Endothelial cell of umbilical vein (primary cell): ENCODE results near the gene AKAP13. TPM values are rescaled to one million over a fixed set of nuclear protein-coding genes. Genes with fewer than 3 reads are reported as not detected.

ENCODE experiments used
- BruUV-seq: library from RNA; stranded (reverse); fragments of 400-500 nt; replicated peaks from 2 replicates; lab custom pipeline; 2021; lab: Mats Ljungman, UMichigan
- CTCF ChIA-PET: fragments of 300-600, 350-600 bp; sonication (Branson Sonifier 250); formaldehyde crosslinking; loops from one replicate; lab custom pipeline; 2021; ENCODE audit warnings: antibody characterized with exemption, inconsistent platforms; lab: Charles Lee
- POLR2A ChIA-PET: fragments of 300-600, 350-600 bp; sonication (Branson Sonifier 250); formaldehyde crosslinking; loops from one replicate; lab custom pipeline; 2021; ENCODE audit warnings: antibody characterized with exemption, inconsistent platforms; lab: Charles Lee
- DNase-seq: peaks from one replicate; pipeline ENCODE4 v3.0.0-alpha.2; 2011; ENCODE audit warnings: low read depth, low spot score
- FAIRE-seq: peaks from 2 replicates; lab custom pipeline; 2011; peaks lifted over from hg19 to GRCh38; lab: Jason Lieb, UNC
- H2AFZ ChIP-seq: 2 replicates; pipeline ENCODE4 v1.6.0; 2012; ENCODE audit warnings: low read depth, low read length, control low read depth, inconsistent platforms
- H3K27ac ChIP-seq: 2 replicates; pipeline ENCODE4 v1.5.1; 2011; ENCODE audit warnings: low read depth, mild to moderate bottlenecking, control low read depth, low read length, moderate library complexity; ENCODE audit not compliant: insufficient read depth
- H3K27me3 ChIP-seq, 2 experiments: 2 replicates each; pipeline versions ENCODE4 v1.6.0 to v1.6.1; 2011; ENCODE audit warnings: low read length in 2 of 2, mixed read lengths in 1 of 2; ENCODE audit not compliant: control insufficient read depth in 2 of 2, insufficient read depth in 2 of 2
- H3K36me3 ChIP-seq, 2 experiments: 2 replicates in 1 of 2; 3 replicates in 1 of 2; pipeline ENCODE4 v1.5.1; 2011; ENCODE audit warnings: low read length in 2 of 2, mild to moderate bottlenecking in 1 of 2, moderate library complexity in 1 of 2; ENCODE audit not compliant: control insufficient read depth in 2 of 2, insufficient read depth in 2 of 2; ENCODE audit errors: extremely low read depth in 1 of 2
- H3K4me1 ChIP-seq: 3 replicates; pipeline ENCODE4 v1.5.1; 2011; ENCODE audit warnings: mild to moderate bottlenecking, low read length; ENCODE audit not compliant: control insufficient read depth, insufficient read depth; ENCODE audit errors: extremely low read depth
- H3K4me2 ChIP-seq: 2 replicates; pipeline ENCODE4 v1.6.1; 2011; ENCODE audit warnings: low read length, control low read depth, mixed read lengths; ENCODE audit not compliant: insufficient read depth
- H3K4me3 ChIP-seq, 3 experiments: fragments of 200-600 bp in 1 of 3; sonication (generic), shearing (Covaris generic) in 1 of 3; replicated peaks in 1 of 3; 2 replicates each; pipeline ENCODE4 v1.5.1; 2011 to 2016; ENCODE audit warnings: control low read depth in 3 of 3, low read length in 3 of 3, mild to moderate bottlenecking in 2 of 3, inconsistent platforms in 1 of 3, low read depth in 1 of 3, moderate library complexity in 1 of 3; ENCODE audit not compliant: insufficient read depth in 1 of 3
- H3K79me2 ChIP-seq: 2 replicates; pipeline ENCODE4 v1.6.0; 2012; ENCODE audit warnings: low read length, inconsistent platforms; ENCODE audit not compliant: control insufficient read depth, insufficient read depth
- H3K9ac ChIP-seq: replicated peaks from 2 replicates; pipeline ENCODE3; 2011; ENCODE audit warnings: low read length, control low read depth; ENCODE audit not compliant: insufficient read depth; ENCODE audit errors: extremely low read depth
- H3K9me1 ChIP-seq: replicated peaks from 3 replicates; pipeline ENCODE4 v1.6.0; 2011; ENCODE audit warnings: mild to moderate bottlenecking, low read length; ENCODE audit not compliant: control insufficient read depth, insufficient read depth; ENCODE audit errors: extremely low read depth
- H3K9me3 ChIP-seq: replicated peaks from 2 replicates; pipeline ENCODE4 v1.5.1; 2012; ENCODE audit warnings: low read length, inconsistent platforms; ENCODE audit not compliant: control insufficient read depth, insufficient read depth
- H4K20me1 ChIP-seq: replicated peaks from 2 replicates; pipeline ENCODE3; 2011; ENCODE audit warnings: mild to moderate bottlenecking, low read length; ENCODE audit not compliant: control insufficient read depth, insufficient read depth; ENCODE audit errors: extremely low read depth
- CTCF ChIP-seq, 2 donors: IDR thresholded peaks; 1 replicate in 1 of 2; 2 replicates in 1 of 2; pipeline ENCODE4 v1.5.1; 2011; ENCODE audit warnings: low read length in 2 of 2, mild to moderate bottlenecking in 2 of 2, moderate library complexity in 2 of 2, control low read depth in 1 of 2, inconsistent platforms in 1 of 2, low read depth in 1 of 2; ENCODE audit not compliant: insufficient read depth in 1 of 2; ENCODE audit errors: extremely low read depth in 1 of 2
- EZH2 ChIP-seq: IDR thresholded peaks from 2 replicates; pipeline ENCODE4 v1.6.1; 2012; ENCODE audit warnings: borderline replicate concordance, low read depth, mild to moderate bottlenecking, moderate library complexity, low read length, inconsistent platforms; ENCODE audit not compliant: severe bottlenecking
- FOS ChIP-seq: IDR thresholded peaks from 2 replicates; pipeline ENCODE4 v1.6.1; 2011; ENCODE audit warnings: mild to moderate bottlenecking, low read length, moderate library complexity, borderline replicate concordance; ENCODE audit not compliant: insufficient read depth
- JUN ChIP-seq: IDR thresholded peaks from 2 replicates; pipeline ENCODE4 v1.6.1; 2011; ENCODE audit warnings: borderline replicate concordance, low read depth; ENCODE audit not compliant: insufficient read length, insufficient read depth
- POLR2AphosphoS5 ChIP-seq: IDR thresholded peaks from 2 replicates; pipeline ENCODE4 v1.6.1; 2012; ENCODE audit warnings: low read depth, mild to moderate bottlenecking, control low read depth, low read length, moderate library complexity; ENCODE audit not compliant: insufficient read depth
- dilution Hi-C: fragments of 300-500 bp; cut with MboI; formaldehyde crosslinking; loops from one replicate; pipeline ENCODE4 v1.15.0; 2019; ENCODE audit warnings: low sequenced_read_pairs; ENCODE audit not compliant: extremely low pct_ligation_motif_present
- intact Hi-C: fragments of 100-400 bp; cut with micrococcal nuclease; formaldehyde crosslinking; loops from one replicate; pipeline ENCODE4 v1.10.0; 2022
- polyA plus RNA-seq, 4 experiments: library from polyadenylated mRNA; depleted of rRNA in 3 of 4; stranded (reverse) in 3 of 4; unstranded in 1 of 4; fragments of >200 nt; gene quantifications; 2 replicates each; pipeline versions ENCODE4 v1.2.1 to v1.2.3, GENCODE V29; 2011 to 2012; ENCODE audit warnings: missing spikeins in 1 of 4
- total RNA-seq: library from RNA; stranded (reverse); gene quantifications from 2 replicates; pipeline ENCODE4 v1.2.3, GENCODE V29; 2021

AKAP13 gene
- total and polyA plus RNA-seq, 2 donors (not counting 3 experiments of a cell fraction or from before 2014, with no cell fraction given) = 22.8 to 87.8 TPM

GRCh38 chr15:85550283-85550682 is 169.9 kb downstream of the AKAP13 start:
- intact Hi-C loops (no loop called here), dilution Hi-C loops (no loop called here)
- peaks cover 3% of the 10 kb centered on the region for H4K20me1 ChIP-seq
- CTCF ChIA-PET = no interaction called here
- H3K9me1 ChIP-seq = no peaks in the 10 kb centered on the region
- DNase-seq (no peak), FAIRE-seq (no peak)
- POLR2A ChIA-PET = no interaction called here
- no peak overlapping the region for H3K9ac ChIP-seq
- no TSS peak for BruUV-seq
- no peak overlapping the region for H3K4me2 ChIP-seq
- H3K36me3 ChIP-seq = no peaks in the 10 kb centered on the region
- H3K9me3 ChIP-seq = no peaks in the 10 kb centered on the region
- H3K4me3 ChIP-seq = no peak overlapping the region
- no peak overlapping the region for H2AFZ ChIP-seq
- no peak for TF ChIP-seq POLR2AphosphoS5
- TF ChIP-seq FOS = no peak
- no peak for TF ChIP-seq CTCF (IDR thresholded peaks at IDR 0.05; ENCODE audit: extremely low read depth in 1 of 2, insufficient read depth in 1 of 2, low read depth in 1 of 2, low read length in 2 of 2)
- no peak for TF ChIP-seq EZH2
- no peak for TF ChIP-seq JUN
- no peaks in the 10 kb centered on the region for H3K79me2 ChIP-seq
- H3K27me3 ChIP-seq = no peaks in the 10 kb centered on the region
- H3K4me1 ChIP-seq = no peaks in the 10 kb centered on the region
- no peak overlapping the region for H3K27ac ChIP-seq
